Calu3 (cell line): ENCODE measurements around the gene ZDHHC5. TPM values are rescaled to one million over a fixed set of nuclear protein-coding genes. Genes with fewer than 3 reads are reported as not detected.
"Not testable (repeated sequence)": the region's sequence is repeated elsewhere in the genome, so short reads cannot be mapped to it uniquely, and the experiment has no call there.

ENCODE experiments used
- BruUV-seq: library from RNA; stranded (reverse); fragments of 400-500 nt; replicated peaks from 2 replicates; lab custom pipeline; 2021; lab: Mats Ljungman, UMichigan
- CTCF ChIA-PET: fragments of 300-600 bp; sonication (Branson Sonifier 250); formaldehyde crosslinking; loops from one replicate; lab custom pipeline; 2022; ENCODE audit warnings: antibody characterized with exemption; lab: Charles Lee
- DNase-seq: peaks from one replicate; pipeline ENCODE4 v3.0.0; 2022
- H3K27ac Mint-ChIP-seq: one replicate; pipeline ENCODE4 v1.8.0; 2022; ENCODE audit warnings: mixed read lengths; ENCODE audit not compliant: unreplicated experiment
- H3K27me3 Mint-ChIP-seq: one replicate; pipeline ENCODE4 v1.8.0; 2022; ENCODE audit warnings: mixed read lengths; ENCODE audit not compliant: unreplicated experiment
- H3K36me3 Mint-ChIP-seq: one replicate; pipeline ENCODE4 v1.8.0; 2022; ENCODE audit warnings: mild to moderate bottlenecking, moderate library complexity, mixed read lengths; ENCODE audit not compliant: insufficient read depth, unreplicated experiment
- H3K4me1 Mint-ChIP-seq: one replicate; pipeline ENCODE4 v1.8.0; 2022; ENCODE audit warnings: mild to moderate bottlenecking, low read depth, mixed read lengths; ENCODE audit not compliant: unreplicated experiment
- H3K4me3 Mint-ChIP-seq: one replicate; pipeline ENCODE4 v1.8.0; 2022; ENCODE audit warnings: mild to moderate bottlenecking, low read depth, moderate library complexity, mixed read lengths; ENCODE audit not compliant: unreplicated experiment
- H3K9me3 Mint-ChIP-seq: one replicate; pipeline ENCODE4 v1.8.0; 2022; ENCODE audit warnings: low read depth, mixed read lengths; ENCODE audit not compliant: unreplicated experiment
- intact Hi-C: fragments of 100-400 bp; cut with micrococcal nuclease; formaldehyde crosslinking; loops from one replicate; pipeline ENCODE4 v1.10.0; 2022; ENCODE audit not compliant: unreplicated experiment
- total RNA-seq: library from RNA; stranded (reverse); gene quantifications from 2 replicates; pipeline ENCODE4 v1.2.3, GENCODE V29; 2022
- TF ChIP-seq, protein P1 (sequence below): fragments of 200-600 bp; IDR thresholded peaks from one replicate; pipeline ENCODE4 v1.8.0; 2022; ENCODE audit warnings: antibody characterized with exemption; ENCODE audit not compliant: unreplicated experiment

Gene ZDHHC5
- total RNA-seq, 1 experiment from 2014 or later, result 85.9 TPM

DNA sequence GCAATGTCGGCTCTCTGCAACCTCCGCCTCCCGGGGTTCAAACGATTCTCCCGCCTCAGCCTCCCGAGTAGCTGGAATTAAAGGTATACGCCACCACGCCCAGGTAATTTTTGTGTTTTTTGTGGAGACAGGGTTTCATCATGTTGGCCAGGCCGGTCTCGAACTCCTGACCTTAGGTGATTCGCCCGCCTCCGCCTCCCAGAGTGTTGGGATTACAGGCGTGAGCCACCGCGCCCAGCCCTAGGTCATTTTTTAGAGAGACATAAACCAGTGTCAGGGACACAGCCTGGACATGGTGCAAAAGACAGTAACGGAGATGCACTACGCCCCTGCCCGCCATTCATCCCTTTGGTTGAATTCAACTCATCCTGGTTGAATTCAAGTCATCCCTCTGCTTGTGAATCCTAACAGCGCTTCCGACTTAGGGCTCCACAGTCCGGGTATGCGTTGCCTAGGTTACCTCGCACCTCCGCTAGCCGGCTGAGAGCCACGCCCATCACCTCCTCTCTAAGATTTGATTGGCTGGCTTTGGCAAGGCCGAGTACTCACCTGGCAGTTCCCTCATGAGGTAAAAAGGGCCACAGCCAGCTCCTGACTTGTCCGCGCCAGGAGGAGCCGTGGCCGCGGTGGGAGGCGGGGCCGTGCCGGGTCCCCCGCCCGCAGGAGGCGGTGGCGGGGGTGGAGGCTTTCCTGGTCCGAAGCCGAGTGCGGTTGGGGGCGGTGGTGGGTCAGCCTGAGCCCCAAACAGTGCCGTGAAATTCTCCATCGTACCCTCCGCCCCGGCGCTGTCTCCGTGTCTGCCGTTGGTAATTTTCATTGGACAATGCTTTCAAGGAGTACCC lies 43.7 kb downstream of the ZDHHC5 start, which contains the start of gene MED19:
Gene MED19 (minus strand): TSS at position 802 of the 842 bp plus-strand sequence. CDS start 36 bp downstream, at position 766.
- intact Hi-C loops, result loop anchor here (5.0 kb wide), 1 partner anchor 44 kb away; the partner anchor contains the start of gene ZDHHC5
- peak; percentile 91 for DNase-seq
- TF ChIP-seq, protein P1, sequence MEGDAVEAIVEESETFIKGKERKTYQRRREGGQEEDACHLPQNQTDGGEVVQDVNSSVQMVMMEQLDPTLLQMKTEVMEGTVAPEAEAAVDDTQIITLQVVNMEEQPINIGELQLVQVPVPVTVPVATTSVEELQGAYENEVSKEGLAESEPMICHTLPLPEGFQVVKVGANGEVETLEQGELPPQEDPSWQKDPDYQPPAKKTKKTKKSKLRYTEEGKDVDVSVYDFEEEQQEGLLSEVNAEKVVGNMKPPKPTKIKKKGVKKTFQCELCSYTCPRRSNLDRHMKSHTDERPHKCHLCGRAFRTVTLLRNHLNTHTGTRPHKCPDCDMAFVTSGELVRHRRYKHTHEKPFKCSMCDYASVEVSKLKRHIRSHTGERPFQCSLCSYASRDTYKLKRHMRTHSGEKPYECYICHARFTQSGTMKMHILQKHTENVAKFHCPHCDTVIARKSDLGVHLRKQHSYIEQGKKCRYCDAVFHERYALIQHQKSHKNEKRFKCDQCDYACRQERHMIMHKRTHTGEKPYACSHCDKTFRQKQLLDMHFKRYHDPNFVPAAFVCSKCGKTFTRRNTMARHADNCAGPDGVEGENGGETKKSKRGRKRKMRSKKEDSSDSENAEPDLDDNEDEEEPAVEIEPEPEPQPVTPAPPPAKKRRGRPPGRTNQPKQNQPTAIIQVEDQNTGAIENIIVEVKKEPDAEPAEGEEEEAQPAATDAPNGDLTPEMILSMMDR, result no peak
- Mint-ChIP-seq H3K36me3 (peaks cover 52% of the 10 kb centered on the region), H3K4me3 (peak within 1 kb of the TSS; percentile 88), H3K27ac (peak within 1 kb of the TSS; percentile 88), H3K27me3 (no peaks in the 10 kb centered on the region), H3K4me1 (peaks cover 26% of the 10 kb centered on the region), H3K9me3 (no peaks in the 10 kb centered on the region)
- TSS peak; percentile 67 for BruUV-seq
- CTCF ChIA-PET, result interaction anchor here (0.6 to 1.4 kb wide), 6 partner anchors 29 to 217 kb away, joined by 3 to 6 read pairs (median 4); partner anchors contain the start of gene SELENOH

DNA sequence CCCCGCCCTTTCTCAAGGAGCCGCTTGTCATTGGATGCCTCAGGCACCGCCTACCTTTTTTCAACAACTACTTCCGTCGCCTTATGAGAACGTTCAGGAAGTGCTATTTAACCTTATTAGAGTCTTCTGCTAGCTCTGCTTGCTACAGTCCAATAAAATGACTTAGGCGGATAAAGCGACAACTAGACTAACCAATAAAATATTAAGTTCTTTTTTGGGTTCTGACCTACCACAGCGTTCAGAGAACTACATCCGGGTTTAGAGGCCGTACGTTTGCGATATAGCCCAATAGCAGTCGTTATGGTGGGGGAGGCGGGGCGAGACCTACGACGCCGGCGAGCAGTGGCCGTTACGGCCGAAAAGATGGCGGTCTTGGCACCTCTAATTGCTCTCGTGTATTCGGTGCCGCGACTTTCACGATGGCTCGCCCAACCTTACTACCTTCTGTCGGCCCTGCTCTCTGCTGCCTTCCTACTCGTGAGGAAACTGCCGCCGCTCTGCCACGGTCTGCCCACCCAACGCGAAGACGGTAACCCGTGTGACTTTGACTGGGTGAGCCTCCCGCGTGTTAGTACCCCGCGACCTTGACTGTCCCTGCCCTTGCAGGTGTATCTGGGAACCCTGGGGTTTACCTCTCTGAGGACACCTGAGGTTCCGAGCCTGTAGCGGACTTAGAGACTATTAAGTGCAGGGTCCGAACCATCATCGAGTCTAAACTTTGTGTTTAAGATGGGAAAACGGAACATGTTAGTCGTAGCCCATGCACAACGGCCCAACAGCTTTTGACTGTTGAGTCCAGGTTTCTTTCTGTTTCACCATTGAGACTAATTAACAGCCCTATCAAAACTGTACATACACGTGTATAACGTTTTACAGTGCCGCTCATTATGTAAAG lies 44.6 kb downstream of the ZDHHC5 start, which contains the start of gene TMX2:
Gene TMX2 (plus strand): TSS at position 338 of the 895 bp plus-strand sequence. CDS start 26 bp downstream, at position 364.
- CTCF ChIA-PET, result interaction anchor here (0.7 to 1.4 kb wide), 5 partner anchors 29 to 192 kb away, joined by 3 to 6 read pairs (median 4); partner anchors contain the start of gene SELENOH
- H3K27me3 Mint-ChIP-seq, result no peaks in the 10 kb centered on the region
- H3K4me1 Mint-ChIP-seq, result peaks cover 26% of the 10 kb centered on the region
- peak within 1 kb of the TSS; percentile 88 for H3K4me3 Mint-ChIP-seq
- TF ChIP-seq, protein P1, result no peak
- peak; percentile 94 for DNase-seq
- H3K9me3 Mint-ChIP-seq, result no peaks in the 10 kb centered on the region
- intact Hi-C loops, result loop anchor here (5.0 kb wide), 1 partner anchor 45 kb away; the partner anchor contains the start of gene ZDHHC5
- peaks cover 52% of the 10 kb centered on the region for H3K36me3 Mint-ChIP-seq
- BruUV-seq, result TSS peak; percentile 76
- peak within 1 kb of the TSS; percentile 88 for H3K27ac Mint-ChIP-seq

DNA sequence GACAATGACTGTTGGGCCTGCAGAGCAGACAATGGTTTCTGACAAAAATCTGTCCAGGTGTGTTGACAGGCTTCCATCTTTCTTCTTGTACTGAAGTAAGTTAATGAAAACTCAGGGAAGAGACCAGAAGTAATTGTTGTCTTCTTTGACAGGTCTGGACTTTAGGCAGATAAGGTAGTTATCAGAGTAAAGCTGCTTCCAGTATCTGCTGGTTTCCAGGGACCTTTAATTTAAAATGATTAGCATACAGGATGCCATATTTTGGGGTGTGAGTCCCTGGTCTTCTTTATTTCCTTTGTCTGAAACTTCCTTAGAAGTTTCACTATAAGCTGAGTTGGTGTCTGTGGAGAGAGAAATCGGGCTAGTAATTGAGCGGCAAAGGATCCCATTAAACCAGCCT lies 45.9 kb downstream of the ZDHHC5 start:
- H3K9me3 Mint-ChIP-seq, result no peaks in the 10 kb centered on the region
- CTCF ChIA-PET, result no interaction called here
- no peaks in the 10 kb centered on the region for H3K27me3 Mint-ChIP-seq
- TF ChIP-seq, protein P1, result no peak
- intact Hi-C loops, result loop anchor here (5.0 kb wide), 1 partner anchor 47 kb away; the partner anchor contains the start of gene ZDHHC5
- peaks cover 26% of the 10 kb centered on the region for H3K4me1 Mint-ChIP-seq
- H3K4me3 Mint-ChIP-seq, result peak overlapping the region; percentile 88
- H3K36me3 Mint-ChIP-seq, result peaks cover 51% of the 10 kb centered on the region
- no peak for DNase-seq
- peak overlapping the region; percentile 88 for H3K27ac Mint-ChIP-seq
- no TSS peak for BruUV-seq

DNA sequence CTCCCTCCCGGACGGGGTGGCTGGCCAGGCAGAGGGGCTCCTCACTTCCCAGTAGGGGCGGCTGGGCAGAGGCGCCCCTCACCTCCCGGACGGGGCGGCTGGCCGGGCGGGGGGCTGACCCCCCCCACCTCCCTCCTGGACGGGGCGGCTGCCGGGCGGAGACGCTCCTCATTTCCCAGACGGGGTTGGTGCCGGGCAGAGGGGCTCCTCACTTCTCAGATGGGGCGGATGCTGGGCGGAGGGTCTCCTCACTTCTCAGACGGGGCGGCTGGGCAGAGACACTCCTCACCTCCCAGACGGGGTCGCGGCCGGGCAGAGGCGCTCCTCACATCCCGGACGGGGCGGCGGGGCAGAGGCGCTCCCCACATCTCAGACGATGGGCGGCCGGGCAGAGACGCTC lies 48.8 kb downstream of the ZDHHC5 start:
- H3K27ac Mint-ChIP-seq, BruUV-seq, H3K4me3 Mint-ChIP-seq, intact Hi-C loops, DNase-seq, CTCF ChIA-PET, H3K27me3 Mint-ChIP-seq, H3K9me3 Mint-ChIP-seq: not testable (repeated sequence)
- Mint-ChIP-seq H3K4me1 (peaks cover 14% of the 10 kb centered on the region), H3K36me3 (peaks cover 47% of the 10 kb centered on the region)
